ENCODE results near the gene SLC25A43. TPM values are rescaled to one million over a fixed set of nuclear protein-coding genes. Genes with fewer than 3 reads are reported as not detected.
"Not testable (repeated sequence)": the region's sequence is repeated elsewhere in the genome, so short reads cannot be mapped to it uniquely, and the experiment has no call there.

The SLC25A43 gene
- total RNA-seq, 2 experiments from 2014 or later, result 3.6 to 4.8 TPM

DNA sequence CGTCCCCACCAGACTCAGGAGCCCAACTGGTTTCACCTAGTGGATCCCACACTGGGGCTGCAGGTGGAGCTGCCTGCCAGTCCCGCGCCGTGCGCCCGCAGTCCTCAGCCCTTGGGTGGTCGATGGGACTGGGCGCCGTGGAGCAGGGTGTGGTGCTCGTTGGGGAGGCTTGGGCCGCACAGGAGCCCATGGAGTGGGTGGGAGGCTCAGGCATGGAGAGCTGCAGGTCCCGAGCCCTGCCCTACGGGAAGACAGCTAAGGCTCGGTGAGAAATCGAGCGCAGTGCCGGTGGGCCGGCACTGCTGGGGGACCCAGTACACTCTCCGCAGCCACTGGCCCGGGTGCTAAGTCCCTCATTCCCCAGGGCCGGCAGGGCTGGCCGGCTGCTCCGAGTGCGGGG lies 88.6 kb downstream of the SLC25A43 start:
- ATAC-seq; H3K4me3 Mint-ChIP-seq; H3K27ac Mint-ChIP-seq; H3K27me3 Mint-ChIP-seq; H3K9me3 Mint-ChIP-seq (ENCODE audit: low read depth); DNase-seq; H3K36me3 Mint-ChIP-seq (ENCODE audit: low read depth); POLR2A ChIA-PET; H3K4me1 Mint-ChIP-seq: not testable (repeated sequence)
- intact Hi-C loops (cut with DNase I, micrococcal nuclease), result loop anchor here in 1 of 2 experiments (1.0 kb wide), 1 partner anchor 25 kb away; no protein-coding TSS in a partner anchor
- CTCF ChIA-PET, result interaction anchor here (0.8 kb wide), 1 partner anchor 10 kb away, joined by 3 read pairs; no protein-coding TSS in a partner anchor

DNA sequence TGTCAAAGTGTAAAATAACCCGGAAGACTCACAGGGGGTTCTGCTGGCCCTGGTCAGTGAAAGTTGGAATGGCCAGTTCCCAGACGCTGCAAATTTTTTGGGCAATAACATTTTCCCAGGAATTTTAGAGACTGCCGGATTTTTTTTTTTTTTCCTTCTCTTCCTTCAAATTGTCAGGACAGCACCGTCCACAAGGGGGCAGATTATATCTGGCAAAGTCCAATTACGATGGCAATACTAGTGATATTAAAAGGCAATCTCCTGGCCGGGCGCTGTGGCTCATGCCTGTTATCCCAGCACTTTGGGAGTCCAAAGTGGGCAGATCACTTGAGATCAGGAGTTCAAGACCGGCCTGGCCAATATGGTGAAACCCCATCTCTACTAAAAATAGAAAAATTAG lies 89.6 kb downstream of the SLC25A43 start:
- DNase-seq, result peak; percentile 54
- no peaks in the 10 kb centered on the region for H3K36me3 Mint-ChIP-seq (ENCODE audit: low read depth)

DNA sequence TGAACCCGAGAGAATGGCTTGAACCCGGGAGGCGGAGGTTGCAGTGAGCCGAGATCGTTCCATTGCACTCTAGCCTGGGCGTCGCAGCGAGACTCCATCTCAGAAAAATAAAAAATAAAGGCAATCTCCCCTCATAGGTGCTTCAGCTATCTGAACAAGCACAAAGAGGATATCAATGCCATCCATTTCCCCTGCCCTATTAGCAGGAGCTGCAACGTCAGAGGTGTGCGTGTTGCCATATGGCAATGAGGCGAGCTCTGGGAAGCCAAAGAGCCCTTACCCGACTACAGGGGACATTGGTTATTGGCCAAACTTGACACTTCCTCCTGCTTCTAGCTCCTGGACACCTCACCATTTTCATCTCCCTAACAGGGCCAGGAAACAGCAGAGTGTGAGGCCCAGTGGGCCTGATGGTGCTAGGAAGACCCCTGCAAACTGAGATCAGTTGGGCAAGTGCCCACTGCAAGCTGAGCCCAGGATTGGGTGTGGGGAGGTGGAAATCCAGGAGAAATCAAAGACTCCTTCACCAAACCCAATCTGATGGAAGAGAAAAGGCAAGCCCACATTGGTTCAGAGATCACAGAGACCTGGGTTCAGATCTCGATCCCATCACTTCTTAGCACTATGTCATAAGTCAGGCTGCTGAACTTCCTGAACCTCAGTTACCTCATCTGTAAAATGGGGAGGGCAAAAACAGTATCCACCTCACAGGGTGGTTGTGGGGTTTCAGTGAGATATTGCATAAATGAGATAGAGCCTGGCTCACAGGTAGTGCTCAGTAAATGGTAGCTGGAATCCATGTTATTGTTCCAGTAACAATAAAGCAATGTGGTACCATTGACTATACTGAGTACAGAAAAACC lies 90.3 kb downstream of the SLC25A43 start:
- Mint-ChIP-seq H3K4me1 (no peaks in the 10 kb centered on the region), H3K9me3 (ENCODE audit: low read depth) (no peaks in the 10 kb centered on the region), H3K4me3 (no peak overlapping the region), H3K27me3 (no peaks in the 10 kb centered on the region), H3K27ac (no peak overlapping the region), H3K36me3 (ENCODE audit: low read depth) (no peaks in the 10 kb centered on the region)
- DNase-seq (no peak), ATAC-seq (no peak)
- CTCF ChIA-PET, result interaction anchor here (0.6 to 1.5 kb wide), 7 partner anchors 9 to 269 kb away, joined by 3 to 4 read pairs (median 3); no protein-coding TSS in a partner anchor
- intact Hi-C loops (cut with DNase I, micrococcal nuclease), result no loop called here
- POLR2A ChIA-PET, result no interaction called here

More for the DNA sequence above, 89.6 kb downstream of the SLC25A43 start:
- ATAC-seq, result no peak
- no peaks in the 10 kb centered on the region for H3K4me1 Mint-ChIP-seq
- H3K27me3 Mint-ChIP-seq, result no peaks in the 10 kb centered on the region
- CTCF ChIA-PET, result interaction anchor here (0.6 to 1.5 kb wide), 7 partner anchors 19 to 872 kb away, joined by 3 to 4 read pairs (median 3); no protein-coding TSS in a partner anchor
- POLR2A ChIA-PET, result no interaction called here
- H3K4me3 Mint-ChIP-seq, result no peak overlapping the region
- H3K9me3 Mint-ChIP-seq (ENCODE audit: low read depth), result no peaks in the 10 kb centered on the region
- intact Hi-C loops (cut with DNase I, micrococcal nuclease), result loop anchor here in 1 of 2 experiments (1.0 kb wide), 1 partner anchor 24 kb away; no protein-coding TSS in a partner anchor
- H3K27ac Mint-ChIP-seq, result no peak overlapping the region

DNA sequence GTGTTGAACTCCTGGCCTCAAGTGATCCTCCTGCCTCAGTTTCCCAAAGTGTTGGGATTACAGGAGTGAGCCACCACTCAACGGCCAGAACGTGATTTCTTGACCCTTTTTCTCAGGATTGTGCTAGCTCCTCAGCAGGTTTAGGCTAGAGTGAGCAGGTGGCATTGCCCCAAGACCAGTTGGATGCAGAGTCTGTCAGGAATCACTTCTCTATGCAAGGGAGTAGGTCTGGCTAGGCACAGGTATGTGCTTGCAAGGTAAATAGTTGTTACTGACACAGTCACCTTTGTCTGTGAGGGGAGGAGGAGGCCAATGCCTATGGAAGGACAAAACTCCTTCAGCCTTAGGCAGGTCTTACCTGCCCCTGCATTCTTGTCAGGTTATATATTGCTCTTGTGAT lies 93.3 kb downstream of the SLC25A43 start:
- H3K9me3 Mint-ChIP-seq (ENCODE audit: low read depth), result no peaks in the 10 kb centered on the region
- DNase-seq, result no peak
- H3K27ac Mint-ChIP-seq, result no peak overlapping the region
- peaks cover 11% of the 10 kb centered on the region for H3K4me1 Mint-ChIP-seq
- no peak for ATAC-seq
- ChIA-PET POLR2A (no interaction called here), CTCF (no interaction called here)
- no peaks in the 10 kb centered on the region for H3K36me3 Mint-ChIP-seq (ENCODE audit: low read depth)
- intact Hi-C loops (cut with DNase I, micrococcal nuclease), result no loop called here
- no peak overlapping the region for H3K4me3 Mint-ChIP-seq
- H3K27me3 Mint-ChIP-seq, result no peaks in the 10 kb centered on the region

- ChIA-PET CTCF (interaction anchor here (0.5 to 1.5 kb wide), 6 partner anchors 9 to 1163 kb away, joined by 3 to 7 read pairs (median 3); no protein-coding TSS in a partner anchor), POLR2A (interaction anchor here (0.6 kb wide), 1 partner anchor 242 kb away, joined by 3 read pairs; no protein-coding TSS in a partner anchor)
- peaks cover 11% of the 10 kb centered on the region for H3K4me1 Mint-ChIP-seq
- H3K27me3 Mint-ChIP-seq; intact Hi-C loops (cut with DNase I, micrococcal nuclease); DNase-seq; H3K27ac Mint-ChIP-seq; ATAC-seq; H3K9me3 Mint-ChIP-seq (ENCODE audit: low read depth); H3K36me3 Mint-ChIP-seq (ENCODE audit: low read depth); H3K4me3 Mint-ChIP-seq: not testable (repeated sequence)
Observed at GRCh38 chrX:119493851-119494495, 94.8 kb downstream of the SLC25A43 start.

DNA sequence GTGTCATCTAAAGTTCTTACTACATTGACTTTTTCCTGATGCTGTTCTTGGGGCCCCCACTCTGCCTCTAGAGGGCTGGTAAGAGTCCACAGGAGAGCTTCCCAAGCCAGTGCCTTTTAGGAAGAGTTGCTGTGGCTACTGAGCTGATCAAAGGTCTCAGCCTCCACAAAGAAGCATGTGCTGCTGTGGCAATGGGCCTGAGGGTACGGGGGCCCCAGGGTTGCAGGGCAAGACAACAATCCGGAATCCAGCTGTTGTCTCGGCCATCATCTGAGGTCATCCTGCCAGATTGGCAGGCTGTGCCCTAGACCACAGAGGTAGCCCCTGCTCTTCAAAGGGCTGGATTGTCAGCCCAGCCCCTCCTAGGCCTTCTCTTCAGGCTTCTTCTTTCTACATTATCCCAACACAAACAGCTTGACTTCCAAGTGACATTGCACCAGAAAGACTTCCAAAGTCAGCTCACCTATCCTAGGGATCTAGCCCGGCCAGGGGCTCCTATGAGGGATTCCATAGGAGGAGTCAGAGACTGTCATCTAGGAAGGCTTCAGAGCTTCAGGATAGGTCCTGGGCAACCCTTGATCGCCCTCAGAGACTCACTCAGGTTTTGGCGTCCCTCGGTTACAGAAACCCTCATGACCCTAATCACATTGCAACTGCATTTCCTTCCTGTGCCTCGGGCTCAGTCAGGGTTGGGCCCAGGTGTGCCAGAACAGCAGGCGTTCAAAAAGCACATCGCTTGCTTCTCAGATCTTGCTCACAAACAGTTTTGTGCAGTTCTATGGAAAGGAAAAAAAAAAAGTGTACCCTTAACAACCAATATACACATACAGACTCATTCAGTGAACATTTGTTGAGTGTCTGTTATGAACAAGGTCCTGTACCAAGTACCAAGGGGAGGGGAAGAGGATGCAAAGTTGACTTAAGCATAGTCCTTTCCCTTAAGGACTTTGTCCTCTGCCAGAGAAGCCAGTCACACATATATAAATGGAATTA lies 96.9 kb downstream of the SLC25A43 start:
- no peaks in the 10 kb centered on the region for H3K27me3 Mint-ChIP-seq
- ChIA-PET POLR2A (interaction anchor here (1.1 kb wide), 1 partner anchor 289 kb away, joined by 3 read pairs; no protein-coding TSS in a partner anchor), CTCF (interaction anchor here (0.5 to 0.9 kb wide), 3 partner anchors 13 to 26 kb away, joined by 3 to 4 read pairs (median 3); no protein-coding TSS in a partner anchor)
- no peak overlapping the region for H3K4me3 Mint-ChIP-seq
- H3K4me1 Mint-ChIP-seq, result peaks cover 11% of the 10 kb centered on the region
- H3K27ac Mint-ChIP-seq, result no peak overlapping the region
- ATAC-seq (no peak), DNase-seq (no peak)
- H3K36me3 Mint-ChIP-seq (ENCODE audit: low read depth), result no peaks in the 10 kb centered on the region
- intact Hi-C loops (cut with DNase I, micrococcal nuclease), result no loop called here
- H3K9me3 Mint-ChIP-seq (ENCODE audit: low read depth), result no peaks in the 10 kb centered on the region

GRCh38 chrX:119497185-119497584 lies 98.0 kb downstream of the SLC25A43 start:
- Mint-ChIP-seq H3K27me3 (no peaks in the 10 kb centered on the region), H3K36me3 (ENCODE audit: low read depth) (no peaks in the 10 kb centered on the region), H3K9me3 (ENCODE audit: low read depth) (no peaks in the 10 kb centered on the region), H3K4me3 (no peak overlapping the region), H3K4me1 (peaks cover 18% of the 10 kb centered on the region), H3K27ac (no peak overlapping the region)
- ATAC-seq, result no peak
- intact Hi-C loops (cut with DNase I, micrococcal nuclease), result no loop called here
- no peak for DNase-seq
- ChIA-PET CTCF (interaction anchor here (0.9 kb wide), 1 partner anchor 14 kb away, joined by 4 read pairs; no protein-coding TSS in a partner anchor), POLR2A (no interaction called here)

DNA sequence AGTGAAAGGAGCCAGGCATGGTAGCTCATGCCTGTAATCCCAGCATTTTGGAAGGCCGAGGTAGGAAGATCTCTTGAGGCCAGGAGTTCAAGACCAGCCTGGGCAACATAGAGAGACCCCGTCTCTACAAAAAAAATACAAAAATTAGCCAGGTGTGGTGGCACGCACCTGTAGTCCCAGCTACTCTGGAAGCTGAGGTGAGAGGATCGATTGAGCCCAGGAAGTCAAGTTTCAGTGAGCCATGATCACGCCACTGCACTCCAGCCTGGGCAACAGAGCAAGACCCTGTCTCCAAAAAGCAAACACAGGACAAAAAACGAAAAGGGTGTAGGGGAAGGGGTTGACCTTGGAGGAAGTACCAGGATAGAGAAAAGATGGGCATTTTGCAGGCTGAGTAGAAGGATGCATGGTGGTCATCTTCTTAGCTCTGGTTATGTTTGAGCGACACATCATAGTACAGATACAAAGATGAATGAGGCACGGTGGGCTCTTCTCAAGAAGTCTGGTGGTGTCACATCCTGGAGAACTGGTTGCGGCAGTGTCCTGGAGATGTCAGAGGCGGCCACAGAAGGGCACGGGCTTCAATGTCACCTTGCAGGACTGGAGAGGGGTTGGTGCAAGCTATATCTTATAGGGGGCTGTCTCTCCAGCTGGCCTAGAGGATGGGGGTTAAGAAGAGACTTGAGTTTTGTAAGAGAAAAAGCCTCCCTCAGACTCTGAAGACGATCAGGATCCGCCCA lies 101.1 kb downstream of the SLC25A43 start:
- ChIA-PET CTCF (interaction anchor here (0.8 to 1.3 kb wide), 2 partner anchors 12 to 16 kb away, joined by 3 to 4 read pairs; no protein-coding TSS in a partner anchor), POLR2A (no interaction called here)
- no peak overlapping the region for H3K27ac Mint-ChIP-seq
- no peaks in the 10 kb centered on the region for H3K36me3 Mint-ChIP-seq (ENCODE audit: low read depth)
- intact Hi-C loops (cut with DNase I, micrococcal nuclease), result no loop called here
- H3K4me3 Mint-ChIP-seq, result no peak overlapping the region
- ATAC-seq (no peak), DNase-seq (no peak)
- peaks cover 27% of the 10 kb centered on the region for H3K4me1 Mint-ChIP-seq
- H3K27me3 Mint-ChIP-seq, result no peaks in the 10 kb centered on the region
- H3K9me3 Mint-ChIP-seq (ENCODE audit: low read depth), result no peaks in the 10 kb centered on the region

DNA sequence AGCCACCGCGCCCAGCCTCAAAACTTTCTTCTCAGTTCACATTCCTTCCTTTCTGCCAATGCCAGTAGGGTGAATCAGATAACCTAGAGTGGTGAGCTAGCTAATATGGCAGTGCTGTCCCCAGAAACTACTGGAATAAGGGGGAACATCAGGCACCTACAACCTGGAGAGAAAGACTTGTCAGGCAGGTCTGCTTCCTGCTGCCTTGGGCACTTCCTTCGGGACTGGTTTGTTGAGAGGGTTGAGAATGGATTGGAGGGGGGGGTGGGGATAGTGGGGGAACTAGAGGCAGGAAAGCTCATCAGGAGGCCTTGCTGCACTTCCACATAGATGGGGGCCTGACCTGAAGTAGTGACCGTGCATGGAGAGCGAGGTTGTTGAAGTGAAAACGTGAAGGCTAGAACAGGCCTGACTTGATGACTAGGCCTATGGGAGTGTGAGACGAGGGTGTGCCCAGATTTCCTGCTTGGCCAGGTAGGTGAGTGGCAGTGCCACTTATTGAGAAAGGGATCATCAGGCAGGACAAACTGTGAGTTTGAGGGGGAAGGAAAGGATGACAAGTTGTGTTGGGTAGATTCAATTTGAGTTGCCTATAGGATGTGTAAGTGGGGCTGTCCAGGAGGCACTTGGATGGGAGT lies 102.5 kb downstream of the SLC25A43 start:
- POLR2A ChIA-PET, result no interaction called here
- CTCF ChIA-PET, result no interaction called here
- DNase-seq, result no peak
- H3K27ac Mint-ChIP-seq, result no peak overlapping the region
- no peaks in the 10 kb centered on the region for H3K36me3 Mint-ChIP-seq (ENCODE audit: low read depth)
- H3K27me3 Mint-ChIP-seq, result no peaks in the 10 kb centered on the region
- H3K4me3 Mint-ChIP-seq, result no peak overlapping the region
- no peak for ATAC-seq
- peaks cover 19% of the 10 kb centered on the region for H3K4me1 Mint-ChIP-seq
- no peaks in the 10 kb centered on the region for H3K9me3 Mint-ChIP-seq (ENCODE audit: low read depth)
- intact Hi-C loops (cut with DNase I, micrococcal nuclease), result no loop called here
